ENCODE results near the gene RAP1GAP. TPM values are rescaled to one million over a fixed set of nuclear protein-coding genes. Genes with fewer than 3 reads are reported as not detected.

The RAP1GAP gene
- total RNA-seq, 1 experiment from 2014 or later = 30.2 TPM

GRCh38 chr1:21576031-21576797, 92.9 kb downstream of the RAP1GAP start:
- no peaks in the 10 kb centered on the region for H3K27me3 ChIP-seq (ENCODE audit: insufficient read depth, low read depth)
- no TSS peak for BruUV-seq (replicated peaks)
- no peaks in the 10 kb centered on the region for H3F3A ChIP-seq (ENCODE audit: insufficient read depth, low read depth)
- no peaks in the 10 kb centered on the region for H3K36me3 ChIP-seq (ENCODE audit: low read depth)
- H3K9me2 ChIP-seq (ENCODE audit: insufficient read depth) = no peaks in the 10 kb centered on the region
- H3K79me2 ChIP-seq (ENCODE audit: low read depth) = no peaks in the 10 kb centered on the region
- ChIA-PET POLR2A (ENCODE audit: unreplicated experiment) (no interaction called here), CTCF (no interaction called here)
- intact Hi-C loops (cut with micrococcal nuclease; ENCODE audit: unreplicated experiment) = no loop called here
- no peak overlapping the region for H2AFZ ChIP-seq
- no peak for DNase-seq
- H3K9me3 ChIP-seq (ENCODE audit: insufficient read depth, low read depth) = no peaks in the 10 kb centered on the region
- no peaks in the 10 kb centered on the region for H3K4me1 ChIP-seq (replicated peaks; ENCODE audit: insufficient read depth)
- no peaks in the 10 kb centered on the region for H4K20me1 ChIP-seq (ENCODE audit: insufficient read depth)
- no peak for TF ChIP-seq CTCF (conservative IDR thresholded peaks at IDR 0.05)
- TF ChIP-seq EZH2 (IDR thresholded peaks at IDR 0.05; ENCODE audit: low read depth) = no peak
- H3K4me3 ChIP-seq = no peak overlapping the region
- no peak overlapping the region for H3K4me2 ChIP-seq
- no peak overlapping the region for H3K27ac ChIP-seq

GRCh38 chr1:21575351-21575942, 93.7 kb downstream of the RAP1GAP start:
- Histone ChIP-seq H4K20me1 (ENCODE audit: insufficient read depth) (no peaks in the 10 kb centered on the region), H3K4me2 (no peak overlapping the region), H3K27me3 (ENCODE audit: insufficient read depth, low read depth) (no peaks in the 10 kb centered on the region), H3K4me1 (replicated peaks; ENCODE audit: insufficient read depth) (no peaks in the 10 kb centered on the region), H3K27ac (no peak overlapping the region), H2AFZ (no peak overlapping the region), H3K9me2 (ENCODE audit: insufficient read depth) (no peaks in the 10 kb centered on the region), H3F3A (ENCODE audit: insufficient read depth, low read depth) (no peaks in the 10 kb centered on the region), H3K79me2 (ENCODE audit: low read depth) (no peaks in the 10 kb centered on the region), H3K36me3 (ENCODE audit: low read depth) (no peaks in the 10 kb centered on the region), H3K9me3 (ENCODE audit: insufficient read depth, low read depth) (no peaks in the 10 kb centered on the region), H3K4me3 (no peak overlapping the region)
- ChIA-PET POLR2A (ENCODE audit: unreplicated experiment) (no interaction called here), CTCF (no interaction called here)
- no peak for DNase-seq
- BruUV-seq (replicated peaks) = no TSS peak
- intact Hi-C loops (cut with micrococcal nuclease; ENCODE audit: unreplicated experiment) = no loop called here
- TF ChIP-seq CTCF (conservative IDR thresholded peaks at IDR 0.05) (no peak), EZH2 (IDR thresholded peaks at IDR 0.05; ENCODE audit: low read depth) (no peak)

GRCh38 chr1:21574466-21575151, 94.5 kb downstream of the RAP1GAP start:
- peak in 1 of 2 experiments; percentile 19 for DNase-seq
- no peaks in the 10 kb centered on the region for H3F3A ChIP-seq (ENCODE audit: insufficient read depth, low read depth)
- ChIA-PET POLR2A (ENCODE audit: unreplicated experiment) (no interaction called here), CTCF (no interaction called here)
- no peaks in the 10 kb centered on the region for H3K4me1 ChIP-seq (replicated peaks; ENCODE audit: insufficient read depth)
- H2AFZ ChIP-seq = no peak overlapping the region
- no peaks in the 10 kb centered on the region for H3K79me2 ChIP-seq (ENCODE audit: low read depth)
- TF ChIP-seq EZH2 (IDR thresholded peaks at IDR 0.05; ENCODE audit: low read depth) (no peak), CTCF (conservative IDR thresholded peaks at IDR 0.05) (no peak)
- no peaks in the 10 kb centered on the region for H3K27me3 ChIP-seq (ENCODE audit: insufficient read depth, low read depth)
- no peaks in the 10 kb centered on the region for H3K9me3 ChIP-seq (ENCODE audit: insufficient read depth, low read depth)
- no peaks in the 10 kb centered on the region for H3K36me3 ChIP-seq (ENCODE audit: low read depth)
- BruUV-seq (replicated peaks) = no TSS peak
- no peaks in the 10 kb centered on the region for H4K20me1 ChIP-seq (ENCODE audit: insufficient read depth)
- H3K4me3 ChIP-seq = no peak overlapping the region
- no peak overlapping the region for H3K4me2 ChIP-seq
- H3K9me2 ChIP-seq (ENCODE audit: insufficient read depth) = no peaks in the 10 kb centered on the region
- H3K27ac ChIP-seq = no peak overlapping the region
- intact Hi-C loops (cut with micrococcal nuclease; ENCODE audit: unreplicated experiment) = loop anchor here (1.0 kb wide), 2 partner anchors 85 to 204 kb away; no protein-coding TSS in a partner anchor

Data from PC-9 (cell line).